Kidney (tissue), 14 donors: ENCODE measurements around the gene BCO2. TPM values are rescaled to one million over a fixed set of nuclear protein-coding genes. Genes with fewer than 3 reads are reported as not detected.

Experiments
- DNase-seq, 5 donors: peaks; one replicate each; pipeline ENCODE4 v3.0.0-alpha.2; 2013 to 2020
- FAIRE-seq: peaks from 2 replicates; lab custom pipeline; 2012; peaks lifted over from hg19 to GRCh38; lab: Jason Lieb, UNC
- H3K27ac ChIP-seq, 2 donors: one replicate each; pipeline ENCODE4 v1.7.0; 2013; ENCODE audit warnings: low read depth in 2 of 2, low read length in 2 of 2, inconsistent platforms in 1 of 2
- H3K27me3 ChIP-seq: one replicate; pipeline ENCODE4 v1.7.1; 2013; ENCODE audit warnings: low read length, inconsistent platforms; ENCODE audit not compliant: control insufficient read depth, insufficient read depth
- H3K36me3 ChIP-seq, 3 donors: one replicate each; pipeline versions ENCODE4 v1.7.0 to v1.7.1; 2013; ENCODE audit warnings: low read length in 3 of 3, control low read depth in 1 of 3, inconsistent platforms in 1 of 3; ENCODE audit not compliant: insufficient read depth in 3 of 3, control insufficient read depth in 2 of 3
- H3K4me1 ChIP-seq, 3 donors: one replicate each; pipeline versions ENCODE4 v1.7.0 to v1.7.1; 2013; ENCODE audit warnings: low read length in 3 of 3, inconsistent platforms in 1 of 3, low read depth in 1 of 3; ENCODE audit not compliant: control insufficient read depth in 2 of 3, insufficient read depth in 2 of 3
- H3K4me3 ChIP-seq, 3 donors: one replicate each; pipeline versions ENCODE4 v1.7.0 to v1.8.1; 2013; ENCODE audit warnings: low read length in 3 of 3, control low read depth in 1 of 3, inconsistent platforms in 1 of 3
- H3K9ac ChIP-seq, 3 donors: one replicate each; pipeline versions ENCODE4 v1.7.0 to v1.7.1; 2013; ENCODE audit warnings: low read length in 3 of 3, control low read depth in 1 of 3, inconsistent platforms in 1 of 3
- H3K9me3 ChIP-seq, 3 donors: one replicate each; pipeline versions ENCODE4 v1.7.0 to v1.7.1; 2013; ENCODE audit warnings: low read length in 3 of 3, control low read depth in 1 of 3, inconsistent platforms in 1 of 3; ENCODE audit not compliant: control insufficient read depth in 2 of 3, insufficient read depth in 1 of 3
- intact Hi-C: fragments of 100-400 bp; cut with DNase I; formaldehyde crosslinking; loops from one replicate; pipeline ENCODE4 v1.11.1; 2022
- polyA plus RNA-seq: library from polyadenylated mRNA; stranded (reverse); fragments of 350-450 nt; fragmentation: Illumina TruSeq; extraction: RNeasy Lipid Tissue Mini Kit (QIAGEN cat#74804); gene quantifications from one replicate; pipeline ENCODE4 v1.2.3, GENCODE V29; 2014; ENCODE audit warnings: low read depth, low replicate concordance; ENCODE audit not compliant: insufficient read depth
- total RNA-seq: library from RNA; stranded (reverse); fragmentation: NEBNext Ultra II Directional; extraction: Animal tissue kit (Norgen Biotek cat#: 25700); gene quantifications from one replicate; pipeline ENCODE4 v1.2.1, GENCODE V29; 2021
- TF ChIP-seq, protein P1 (sequence below): IDR thresholded peaks from 3 replicates; pipeline ENCODE4 v1.5.1; 2012; ENCODE audit warnings: mild to moderate bottlenecking, moderate library complexity, borderline replicate concordance; ENCODE audit not compliant: insufficient read depth; ENCODE audit errors: extremely low read depth
- donor health status: control.
- donor health status: control.
- donor health status: control.
- donor health status: control.
- donor health status: control.
- donor health status: DM: yes; HTN: yes; CAD: no.
- donor health status: Normal renal cell carcinoma (clear cell type).

The BCO2 gene
- total and polyA plus RNA-seq, 2 donors from 2014 or later = 6.9 to 9.6 TPM

DNA sequence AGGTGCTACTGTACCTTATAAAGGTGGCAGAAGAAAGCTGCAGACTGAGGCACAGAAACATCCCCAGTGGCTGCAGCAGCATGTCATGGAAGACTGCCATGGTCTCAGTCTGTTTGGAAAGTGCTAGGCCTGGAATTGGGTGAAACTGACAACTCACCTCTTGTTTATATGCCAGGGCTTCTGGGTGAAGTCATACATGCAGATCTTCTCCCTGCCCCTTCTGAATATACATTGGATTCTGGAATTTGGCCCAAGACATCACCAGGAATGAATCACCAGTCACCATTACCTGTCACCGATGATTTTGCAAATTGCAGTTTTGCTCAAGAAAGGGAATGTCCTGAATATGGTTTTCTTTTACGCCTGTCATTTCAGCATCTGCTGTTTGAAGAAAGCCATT lies 85.2 kb downstream of the BCO2 start, which contains the start of gene PLET1:
PLET1 (minus strand) TSS at position 371 of the 400 bp plus-strand sequence; CDS start at position 100, 271 bp downstream.
- peaks cover 0 to 4% (median 0%) of the 10 kb centered on the region in 3 donors for H3K4me1 ChIP-seq
- no peak within 1 kb of the TSS for H3K27ac ChIP-seq
- H3K4me3 ChIP-seq = no peak within 1 kb of the TSS
- FAIRE-seq (no peak), DNase-seq (no peak)
- no peaks in the 10 kb centered on the region for H3K9me3 ChIP-seq
- H3K9ac ChIP-seq = no peak within 1 kb of the TSS
- H3K27me3 ChIP-seq = no peaks in the 10 kb centered on the region
- H3K36me3 ChIP-seq = no peaks in the 10 kb centered on the region
- TF ChIP-seq, protein P1, sequence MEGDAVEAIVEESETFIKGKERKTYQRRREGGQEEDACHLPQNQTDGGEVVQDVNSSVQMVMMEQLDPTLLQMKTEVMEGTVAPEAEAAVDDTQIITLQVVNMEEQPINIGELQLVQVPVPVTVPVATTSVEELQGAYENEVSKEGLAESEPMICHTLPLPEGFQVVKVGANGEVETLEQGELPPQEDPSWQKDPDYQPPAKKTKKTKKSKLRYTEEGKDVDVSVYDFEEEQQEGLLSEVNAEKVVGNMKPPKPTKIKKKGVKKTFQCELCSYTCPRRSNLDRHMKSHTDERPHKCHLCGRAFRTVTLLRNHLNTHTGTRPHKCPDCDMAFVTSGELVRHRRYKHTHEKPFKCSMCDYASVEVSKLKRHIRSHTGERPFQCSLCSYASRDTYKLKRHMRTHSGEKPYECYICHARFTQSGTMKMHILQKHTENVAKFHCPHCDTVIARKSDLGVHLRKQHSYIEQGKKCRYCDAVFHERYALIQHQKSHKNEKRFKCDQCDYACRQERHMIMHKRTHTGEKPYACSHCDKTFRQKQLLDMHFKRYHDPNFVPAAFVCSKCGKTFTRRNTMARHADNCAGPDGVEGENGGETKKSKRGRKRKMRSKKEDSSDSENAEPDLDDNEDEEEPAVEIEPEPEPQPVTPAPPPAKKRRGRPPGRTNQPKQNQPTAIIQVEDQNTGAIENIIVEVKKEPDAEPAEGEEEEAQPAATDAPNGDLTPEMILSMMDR = no peak
- intact Hi-C loops = no loop called here

GRCh38 chr11:112265659-112266409 lies 90.5 kb downstream of the BCO2 start:
- Histone ChIP-seq H3K9me3 (no peaks in the 10 kb centered on the region), H3K27me3 (no peaks in the 10 kb centered on the region), H3K4me1 (no peaks in the 10 kb centered on the region), H3K36me3 (no peaks in the 10 kb centered on the region), H3K9ac (no peak overlapping the region), H3K27ac (no peak overlapping the region), H3K4me3 (no peak overlapping the region)
- DNase-seq = peak in 1 of 5 donors; percentile 46
- intact Hi-C loops = no loop called here
- FAIRE-seq = no peak
- TF ChIP-seq, protein P1 = no peak

DNA sequence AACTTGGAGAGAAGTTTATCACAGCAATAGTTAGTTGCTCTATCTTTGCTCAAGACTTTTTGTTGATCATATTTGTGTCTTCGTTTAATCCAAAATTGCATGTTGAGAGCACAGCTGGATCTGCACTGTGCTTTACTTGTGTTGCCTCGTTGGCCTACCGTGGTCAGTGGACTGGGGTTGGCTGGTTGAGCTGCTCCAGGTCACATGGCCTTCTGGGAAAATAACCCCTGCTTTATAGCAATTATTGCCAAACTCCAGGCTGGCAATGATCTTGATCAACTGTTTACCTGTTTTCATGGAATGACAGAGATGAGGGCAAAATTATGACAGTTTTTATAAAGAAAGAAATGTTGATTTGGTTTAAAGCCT lies 91.1 kb downstream of the BCO2 start:
- TF ChIP-seq, protein P1 = no peak
- no peak for FAIRE-seq
- Histone ChIP-seq H3K4me1 (no peaks in the 10 kb centered on the region), H3K27me3 (no peaks in the 10 kb centered on the region), H3K27ac (no peak overlapping the region), H3K4me3 (no peak overlapping the region), H3K9me3 (no peaks in the 10 kb centered on the region), H3K36me3 (no peaks in the 10 kb centered on the region), H3K9ac (no peak overlapping the region)
- DNase-seq = no peak
- intact Hi-C loops = no loop called here
